Right atrium auricular region (tissue), 2 donors: ENCODE data around the gene POFUT1. TPM values are rescaled to one million over a fixed set of nuclear protein-coding genes. Genes with fewer than 3 reads are reported as not detected.
A peak's percentile ranks its signal among the peaks of the same experiment; 100 is the strongest.

Source experiments
- DNase-seq: peaks from one replicate; pipeline ENCODE4 v3.0.0-alpha.2; 2019; ENCODE audit warnings: low spot score
- H3K27ac ChIP-seq, 2 donors: fragments of 200-600 bp; sonication (generic); 1 replicate in 1 of 2; 2 replicates in 1 of 2; pipeline ENCODE4 v1.5.1; 2016 to 2019
- H3K27me3 ChIP-seq, 2 donors: fragments of 200-600 bp; sonication (generic); one replicate each; pipeline versions ENCODE4 v1.5.1 to v1.6.0; 2017 to 2019
- H3K36me3 ChIP-seq: fragments of 200-600 bp; sonication (generic); one replicate; pipeline ENCODE4 v1.5.1; 2016
- H3K4me1 ChIP-seq, 2 donors: fragments of 200-600 bp; sonication (generic); one replicate each; pipeline versions ENCODE4 v1.5.1 to v1.6.0; 2017 to 2019
- H3K4me3 ChIP-seq, 2 donors: fragments of 200-600 bp; sonication (generic); 1 replicate in 1 of 2; 2 replicates in 1 of 2; pipeline ENCODE4 v1.5.1; 2017 to 2019; ENCODE audit warnings: mild to moderate bottlenecking in 1 of 2, moderate library complexity in 1 of 2
- H3K9me3 ChIP-seq, 2 donors: fragments of 200-600 bp; sonication (generic); one replicate each; pipeline ENCODE4 v1.5.1; 2019
- CTCF ChIP-seq, 2 donors: fragments of 200-600 bp; sonication (generic); IDR thresholded peaks; one replicate each; pipeline ENCODE4 v1.5.1; 2019; ENCODE audit warnings: antibody characterized with exemption in 2 of 2
- microRNA counts, 2 donors: library from miRNA; unstranded; fragments of <30 nt; microRNA quantifications; one replicate each; lab custom pipeline; 2016 to 2017
- total RNA-seq, 2 donors: library from RNA; depleted of rRNA; stranded (reverse); fragments of >200 nt; gene quantifications; one replicate each; pipeline ENCODE4 v1.1.0, GENCODE V29; 2016

Gene POFUT1
- total RNA-seq, 2 donors from 2014 or later = 26.8 to 31.6 TPM

DNA sequence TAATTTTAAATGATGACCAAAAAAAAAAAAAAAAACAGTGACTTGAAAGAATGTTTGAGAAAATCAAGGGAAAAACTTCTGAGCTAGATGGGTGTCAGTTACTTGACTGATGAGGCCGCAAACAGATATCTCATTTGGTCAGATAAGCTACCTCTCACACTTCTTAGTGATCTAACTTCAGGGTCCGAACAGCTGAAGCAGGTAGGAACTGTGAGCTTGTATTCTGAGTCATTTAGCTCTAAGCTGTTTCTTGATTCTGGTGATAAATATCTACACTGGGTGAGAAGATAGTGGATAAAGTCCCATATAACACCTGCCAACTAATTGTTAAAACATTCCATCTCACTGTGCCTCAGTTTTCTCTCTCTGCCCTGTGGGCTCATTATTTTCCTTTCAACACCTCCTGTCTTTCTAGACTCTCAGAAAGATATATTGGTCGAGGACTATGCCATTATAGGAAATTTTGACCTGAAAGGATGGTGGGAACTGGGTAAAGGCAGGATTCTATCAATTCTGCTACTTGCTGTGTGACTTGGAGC lies 77.5 kb downstream of the POFUT1 start:
- no peak for TF ChIP-seq CTCF (IDR thresholded peaks at IDR 0.05)
- Histone ChIP-seq H3K27me3 (no peaks in the 10 kb centered on the region), H3K4me3 (no peak overlapping the region), H3K36me3 (no peaks in the 10 kb centered on the region), H3K4me1 (peaks cover 0 to 21% of the 10 kb centered on the region in 2 donors), H3K9me3 (no peaks in the 10 kb centered on the region), H3K27ac (peak overlapping the region; percentile 56 to 72)
- DNase-seq = no peak

DNA sequence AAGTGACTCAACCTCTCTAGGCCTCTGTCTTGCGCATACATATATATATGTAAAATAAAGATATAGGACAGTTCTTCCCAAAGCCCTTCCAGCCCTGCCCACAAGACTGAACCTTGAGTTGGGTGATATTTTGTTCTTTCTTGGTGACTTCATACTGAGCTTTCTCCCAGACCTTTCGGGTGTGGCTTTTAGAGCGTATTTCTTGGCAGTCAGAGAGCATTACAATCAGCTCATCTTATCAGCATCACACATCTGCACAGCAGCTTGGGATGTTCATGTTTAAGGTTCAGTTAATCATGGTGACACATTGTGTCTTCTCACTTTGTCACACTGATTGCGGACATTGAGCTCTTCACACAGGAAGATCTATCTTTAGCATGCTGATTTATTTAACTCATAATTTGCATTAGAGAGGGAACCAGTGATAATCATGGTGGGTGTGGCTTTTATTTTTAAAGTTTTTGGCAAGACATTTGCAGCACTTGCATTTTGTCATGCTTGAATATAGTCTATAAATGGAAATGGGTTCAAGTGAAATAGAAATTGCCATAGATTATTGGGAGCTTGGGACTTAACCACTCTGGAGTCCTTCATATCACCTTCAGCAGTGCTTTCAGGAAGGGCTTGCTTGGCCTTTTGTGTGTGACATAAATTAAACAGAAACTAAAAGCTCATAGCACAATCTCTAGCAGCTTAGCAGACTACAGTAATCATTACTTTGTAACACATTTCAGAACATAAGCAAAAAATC lies 78.1 kb downstream of the POFUT1 start:
- Histone ChIP-seq H3K9me3 (no peaks in the 10 kb centered on the region), H3K27ac (peak overlapping the region; percentile 56 to 72), H3K36me3 (no peaks in the 10 kb centered on the region), H3K27me3 (no peaks in the 10 kb centered on the region), H3K4me1 (peaks cover 0 to 21% of the 10 kb centered on the region in 2 donors), H3K4me3 (no peak overlapping the region)
- no peak for DNase-seq
- no peak for TF ChIP-seq CTCF (IDR thresholded peaks at IDR 0.05)

- H3K4me3 ChIP-seq = no peak overlapping the region
- no peaks in the 10 kb centered on the region for H3K9me3 ChIP-seq
- no peaks in the 10 kb centered on the region for H3K36me3 ChIP-seq
- H3K4me1 ChIP-seq = peaks cover 0 to 14% of the 10 kb centered on the region in 2 donors
- no peaks in the 10 kb centered on the region for H3K27me3 ChIP-seq
- no peak for TF ChIP-seq CTCF (IDR thresholded peaks at IDR 0.05)
- no peak for DNase-seq
- no peak overlapping the region for H3K27ac ChIP-seq
Measured at GRCh38 chr20:32287231-32287638, 79.6 kb downstream of the POFUT1 start.

MicroRNAs within 50 kb of the gene (microRNA counts, 767-probe panel; counts per million panel counts)
- 0 to 1,627 counts per million in 2 donors for microRNA hsa-miR-1825 (lab: Ali Mortazavi, UCI)

Other genes with a start within 250 kb of the POFUT1 start
- not detected for gene XKR7, start 239.7 kb upstream of the POFUT1 start, total RNA-seq
- gene CCM2L, start 197.4 kb upstream of the POFUT1 start, total RNA-seq = 1 to 10 TPM; 6.0 to 8.1 TPM
- gene HCK, start 155.6 kb upstream of the POFUT1 start, total RNA-seq = 1 to 10 TPM; 2.3 to 9.2 TPM
- gene TM9SF4, start 98.2 kb upstream of the POFUT1 start, total RNA-seq = 10 to 100 TPM; 28.5 to 30.6 TPM
- 1 to 10 TPM; 7.0 to 8.1 TPM for gene PLAGL2, start 137 bp upstream of the POFUT1 start, total RNA-seq
- gene KIF3B, start 69.8 kb downstream of the POFUT1 start, total RNA-seq = 10 to 100 TPM; 10.7 to 16.4 TPM
- 10 to 100 TPM; 15.9 to 30.5 TPM for gene ASXL1, start 150.5 kb downstream of the POFUT1 start, total RNA-seq